Posterior cingulate gyrus (tissue), 11 donors: ENCODE results near the gene RGS14.
"Not testable (repeated sequence)": the region's sequence is repeated elsewhere in the genome, so short reads cannot be mapped to it uniquely, and the experiment has no call there.

Source experiments
- DNase-seq, 10 donors: peaks; one replicate each; pipeline versions ENCODE4 v3.0.0 to v3.0.0-alpha.2; 2020 to 2021; ENCODE audit warnings: mixed read lengths in 3 of 10
- intact Hi-C: fragments of 100-400 bp; cut with DNase I; formaldehyde crosslinking; loops from one replicate; pipeline ENCODE4 v1.15.1; 2023

Gene RGS14

GRCh38 chr5:177360740-177361139 lies 3.0 kb downstream of the RGS14 start:
- DNase-seq: peak in 1 of 10 donors; percentile 52
- intact Hi-C loops: not testable (repeated sequence)

GRCh38 chr5:177361418-177362291 lies 3.9 kb downstream of the RGS14 start:
- DNase-seq: peak in 1 of 10 donors; percentile 45
- intact Hi-C loops: no loop called here

- intact Hi-C loops: no loop called here
- DNase-seq: peak in 1 of 10 donors; percentile 62
These were observed 4.5 kb downstream of the RGS14 start for GRCh38 chr5:177362292-177362609.

- intact Hi-C loops: no loop called here
- peak in 2 of 10 donors; percentile 38 to 86 for DNase-seq
These were observed 5.1 kb downstream of the RGS14 start for GRCh38 chr5:177362610-177363507.

- intact Hi-C loops: no loop called here
- peak in 1 of 10 donors; percentile 27 for DNase-seq
These were observed 5.8 kb downstream of the RGS14 start for GRCh38 chr5:177363565-177363964.

GRCh38 chr5:177364159-177364962 lies 6.6 kb downstream of the RGS14 start:
- no peak for DNase-seq
- intact Hi-C loops: no loop called here

GRCh38 chr5:177365845-177366527 lies 8.3 kb downstream of the RGS14 start:
- intact Hi-C loops: no loop called here
- peak in 2 of 10 donors; percentile 30 to 36 for DNase-seq

GRCh38 chr5:177366528-177367322 lies 9.0 kb downstream of the RGS14 start:
- DNase-seq: peak in 2 of 10 donors; percentile 54 to 86
- intact Hi-C loops: no loop called here

GRCh38 chr5:177367323-177367848 lies 9.7 kb downstream of the RGS14 start:
- intact Hi-C loops: no loop called here
- peak in 1 of 10 donors; percentile 70 for DNase-seq

GRCh38 chr5:177367981-177368868 lies 10.5 kb downstream of the RGS14 start:
- intact Hi-C loops: no loop called here
- peak in 1 of 10 donors; percentile 53 for DNase-seq

GRCh38 chr5:177368869-177369644 lies 11.3 kb downstream of the RGS14 start:
- DNase-seq: no peak
- intact Hi-C loops: no loop called here

GRCh38 chr5:177369645-177370440 lies 12.1 kb downstream of the RGS14 start:
- intact Hi-C loops: no loop called here
- peak in 4 of 10 donors; percentile 37 to 87 (median 82) for DNase-seq

- intact Hi-C loops: no loop called here
- peak in 6 of 10 donors; percentile 39 to 90 (median 65) for DNase-seq
These were observed 12.9 kb downstream of the RGS14 start for GRCh38 chr5:177370488-177371119.

- intact Hi-C loops: no loop called here
- DNase-seq: peak in 2 of 10 donors; percentile 35 to 83
These were observed 13.7 kb downstream of the RGS14 start for GRCh38 chr5:177371120-177372033.
